HFFc6 (cell line): Measurements from ENCODE around the gene CYP27B1. TPM values are rescaled to one million over a fixed set of nuclear protein-coding genes. Genes with fewer than 3 reads are reported as not detected.
"Not testable (repeated sequence)": the region's sequence is repeated elsewhere in the genome, so short reads cannot be mapped to it uniquely, and the experiment has no call there.

Source experiments
- DNase-seq: peaks from one replicate; pipeline ENCODE4 v3.0.0-alpha.2; 2018
- H3K27ac Mint-ChIP-seq: 2 replicates; pipeline ENCODE4 v1.8.0; 2020; ENCODE audit warnings: mild to moderate bottlenecking, mixed read lengths
- H3K27me3 Mint-ChIP-seq: 2 replicates; pipeline ENCODE4 v1.8.0; 2021; ENCODE audit warnings: mild to moderate bottlenecking, moderate library complexity, mixed read lengths; ENCODE audit not compliant: insufficient read depth
- H3K36me3 Mint-ChIP-seq: 2 replicates; pipeline ENCODE4 v1.8.0; 2021; ENCODE audit warnings: low read depth, mixed read lengths
- H3K4me1 Mint-ChIP-seq: 2 replicates; pipeline ENCODE4 v1.8.0; 2020; ENCODE audit warnings: low read depth, mixed read lengths
- H3K4me3 Mint-ChIP-seq: 2 replicates; pipeline ENCODE4 v1.8.0; 2020; ENCODE audit warnings: mild to moderate bottlenecking, moderate library complexity, mixed read lengths
- H3K9me3 Mint-ChIP-seq: 2 replicates; pipeline ENCODE4 v1.8.0; 2020; ENCODE audit warnings: mild to moderate bottlenecking, mixed read lengths
- total RNA-seq, 6 experiments: library from RNA; stranded (reverse); fragmentation: NEBNext Ultra II Directional; extraction: Animal tissue kit (Norgen Biotek cat#: 25700); gene quantifications; 2 replicates in 1 of 6; 3 replicates in 5 of 6; pipeline ENCODE4 v1.2.3, GENCODE V29; 2021
- TF ChIP-seq, protein P1 (sequence below): fragments of 200-600 bp; sonication (generic); IDR thresholded peaks from 2 replicates; pipeline ENCODE4 v1.5.0; 2021; ENCODE audit warnings: antibody characterized with exemption, mild to moderate bottlenecking

Gene CYP27B1
- total RNA-seq, 6 experiments from 2014 or later, result 0.57 to 1.8 (median 0.96) TPM

DNA sequence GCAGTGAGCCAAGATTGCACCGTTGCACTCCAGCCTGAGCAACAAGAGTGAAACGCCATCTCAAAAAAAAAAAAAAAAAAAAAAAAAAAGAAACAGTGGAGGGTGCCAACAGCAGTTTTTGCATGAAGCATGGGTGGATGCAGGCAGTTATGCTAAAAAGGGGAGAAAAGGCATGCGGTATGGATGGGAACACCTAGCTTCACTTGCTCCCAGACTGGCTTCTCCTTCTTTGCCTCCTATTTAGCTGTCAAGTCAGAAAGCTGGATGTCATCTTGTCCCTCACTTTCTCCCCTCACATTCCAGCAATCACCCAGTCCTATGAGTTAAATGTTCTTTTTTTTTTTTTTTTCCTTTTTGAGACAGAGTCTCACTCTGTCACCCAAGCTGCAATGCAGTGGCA is 8.2 kb upstream of the CYP27B1 start:
- H3K27ac Mint-ChIP-seq, result no peak overlapping the region
- peaks cover 40% of the 10 kb centered on the region for H3K4me1 Mint-ChIP-seq
- no peak overlapping the region for H3K4me3 Mint-ChIP-seq
- TF ChIP-seq, protein P1, sequence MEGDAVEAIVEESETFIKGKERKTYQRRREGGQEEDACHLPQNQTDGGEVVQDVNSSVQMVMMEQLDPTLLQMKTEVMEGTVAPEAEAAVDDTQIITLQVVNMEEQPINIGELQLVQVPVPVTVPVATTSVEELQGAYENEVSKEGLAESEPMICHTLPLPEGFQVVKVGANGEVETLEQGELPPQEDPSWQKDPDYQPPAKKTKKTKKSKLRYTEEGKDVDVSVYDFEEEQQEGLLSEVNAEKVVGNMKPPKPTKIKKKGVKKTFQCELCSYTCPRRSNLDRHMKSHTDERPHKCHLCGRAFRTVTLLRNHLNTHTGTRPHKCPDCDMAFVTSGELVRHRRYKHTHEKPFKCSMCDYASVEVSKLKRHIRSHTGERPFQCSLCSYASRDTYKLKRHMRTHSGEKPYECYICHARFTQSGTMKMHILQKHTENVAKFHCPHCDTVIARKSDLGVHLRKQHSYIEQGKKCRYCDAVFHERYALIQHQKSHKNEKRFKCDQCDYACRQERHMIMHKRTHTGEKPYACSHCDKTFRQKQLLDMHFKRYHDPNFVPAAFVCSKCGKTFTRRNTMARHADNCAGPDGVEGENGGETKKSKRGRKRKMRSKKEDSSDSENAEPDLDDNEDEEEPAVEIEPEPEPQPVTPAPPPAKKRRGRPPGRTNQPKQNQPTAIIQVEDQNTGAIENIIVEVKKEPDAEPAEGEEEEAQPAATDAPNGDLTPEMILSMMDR, result no peak
- no peak for DNase-seq
- H3K9me3 Mint-ChIP-seq, result no peaks in the 10 kb centered on the region
- peaks cover 4% of the 10 kb centered on the region for H3K27me3 Mint-ChIP-seq
- peaks cover 27% of the 10 kb centered on the region for H3K36me3 Mint-ChIP-seq

GRCh38 chr12:57774634-57775033 is 7.8 kb upstream of the CYP27B1 start:
- H3K4me1 Mint-ChIP-seq, result peaks cover 40% of the 10 kb centered on the region
- H3K4me3 Mint-ChIP-seq, H3K27me3 Mint-ChIP-seq, H3K27ac Mint-ChIP-seq, DNase-seq, H3K9me3 Mint-ChIP-seq: not testable (repeated sequence)
- peaks cover 31% of the 10 kb centered on the region for H3K36me3 Mint-ChIP-seq

DNA sequence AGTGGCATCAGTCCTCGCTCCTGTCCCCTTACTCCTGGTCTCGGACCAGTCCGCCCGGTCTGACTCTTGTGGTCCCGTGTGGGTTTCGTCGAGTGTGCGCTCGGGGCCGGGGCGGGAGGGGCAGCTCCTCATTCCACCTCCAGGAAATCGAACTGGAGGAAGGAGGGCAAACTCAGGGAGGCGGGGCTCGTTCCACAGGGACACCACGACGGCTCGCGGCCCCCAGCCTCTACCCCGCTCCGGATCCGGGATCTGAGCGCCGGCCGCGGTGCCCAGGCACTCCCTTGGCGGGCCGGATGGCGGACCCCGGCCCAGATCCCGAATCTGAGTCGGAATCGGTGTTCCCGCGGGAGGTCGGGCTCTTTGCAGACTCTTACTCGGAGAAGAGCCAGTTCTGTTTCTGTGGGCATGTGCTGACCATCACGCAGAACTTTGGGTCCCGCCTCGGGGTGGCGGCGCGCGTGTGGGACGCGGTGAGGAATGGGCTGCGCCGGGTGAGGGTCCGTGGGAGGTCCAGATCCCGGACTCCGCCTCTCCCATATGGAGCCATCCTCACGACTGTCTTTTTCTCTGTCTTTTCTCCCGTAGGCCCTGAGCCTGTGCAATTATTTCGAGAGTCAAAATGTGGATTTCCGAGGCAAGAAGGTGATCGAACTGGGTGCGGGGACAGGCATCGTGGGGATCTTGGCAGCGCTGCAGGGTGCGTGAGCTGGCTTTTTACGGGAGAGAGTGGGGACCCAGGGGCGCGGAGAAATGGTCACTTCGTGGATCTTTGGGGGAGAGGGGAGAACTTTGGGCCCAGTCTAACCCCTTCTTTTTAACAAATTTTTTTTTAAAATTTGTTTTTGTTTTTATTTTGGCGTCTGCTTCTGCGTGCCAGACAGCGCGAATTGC is 5.8 kb upstream of the CYP27B1 start, which contains the start of gene EEF1AKMT3:
Gene EEF1AKMT3 (plus strand): TSS at position 186 of the 894 bp plus-strand sequence. CDS start 111 bp downstream, at position 297.
- H3K27me3 Mint-ChIP-seq, result peaks cover 2% of the 10 kb centered on the region
- H3K36me3 Mint-ChIP-seq, result peaks cover 35% of the 10 kb centered on the region
- TF ChIP-seq, protein P1, result no peak
- DNase-seq, result peak; percentile 30
- H3K4me3 Mint-ChIP-seq, result peak within 1 kb of the TSS; percentile 99
- peaks cover 35% of the 10 kb centered on the region for H3K4me1 Mint-ChIP-seq
- no peaks in the 10 kb centered on the region for H3K9me3 Mint-ChIP-seq
- peak within 1 kb of the TSS; percentile 100 for H3K27ac Mint-ChIP-seq

DNA sequence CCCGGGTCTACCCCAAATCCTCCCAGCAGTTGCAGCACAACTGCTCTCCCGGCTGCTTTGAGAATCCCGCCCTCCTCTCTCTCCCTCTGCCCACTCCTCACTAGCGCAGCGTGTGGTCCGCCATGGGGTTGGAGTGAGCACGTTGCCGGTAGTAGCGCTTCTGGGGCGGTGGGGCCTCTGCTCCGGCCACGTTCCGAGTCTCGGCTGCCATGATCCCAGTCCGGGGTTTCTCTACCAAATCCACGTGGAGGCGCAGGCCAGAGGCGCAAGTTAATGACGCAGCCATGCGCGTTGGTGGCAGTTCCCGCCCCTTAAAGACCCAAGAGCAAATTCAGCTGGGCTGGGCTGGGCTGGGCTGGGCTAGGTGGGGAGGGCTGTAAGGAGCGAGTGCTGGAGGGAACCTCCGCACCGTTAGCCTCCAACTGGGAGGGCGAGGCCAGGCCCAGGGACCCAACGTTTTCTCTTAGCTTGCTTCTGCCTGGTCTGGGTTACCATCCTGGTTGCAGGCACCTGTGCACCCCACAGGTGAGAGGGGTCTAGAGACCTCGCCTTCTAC is 5.1 kb upstream of the CYP27B1 start, which contains the start of gene METTL1:
Gene METTL1 (minus strand): TSS at position 233 of the 556 bp plus-strand sequence. CDS start 22 bp downstream, at position 211.
- H3K4me1 Mint-ChIP-seq, result peaks cover 39% of the 10 kb centered on the region
- peak within 1 kb of the TSS; percentile 99 for H3K4me3 Mint-ChIP-seq
- TF ChIP-seq, protein P1, result no peak

DNA sequence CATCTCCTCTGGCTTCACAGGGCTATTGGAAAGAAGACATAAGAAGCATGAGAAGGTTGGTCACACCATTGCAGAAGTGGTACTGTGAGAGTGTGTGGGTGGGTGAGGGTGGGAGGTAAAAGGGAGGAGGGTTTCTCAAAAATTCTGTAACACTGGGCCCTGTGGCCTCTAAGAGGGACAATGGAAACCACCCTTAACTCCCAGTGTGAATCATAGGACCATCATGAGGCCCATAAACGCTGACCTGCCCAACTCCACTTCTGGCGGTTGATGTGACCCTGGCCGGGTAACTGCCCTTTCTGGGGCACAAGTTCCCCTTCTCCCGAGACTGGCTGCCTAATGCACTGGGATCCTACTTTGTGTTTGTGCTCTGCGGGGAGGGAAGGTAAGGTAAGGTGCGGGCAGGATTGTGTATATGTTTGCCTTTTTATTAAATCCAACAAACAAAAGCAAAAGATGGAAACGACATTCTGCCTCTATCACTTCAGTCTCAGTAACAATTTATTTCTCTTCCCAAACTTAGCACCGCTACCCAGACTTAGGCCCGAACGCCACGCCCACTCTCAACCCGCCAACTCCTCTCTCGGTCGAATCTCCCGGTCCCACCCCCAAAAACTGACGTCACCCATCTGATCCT is 4.5 kb upstream of the CYP27B1 start:
- H3K27ac Mint-ChIP-seq, result peak overlapping the region; percentile 100

More for the DNA sequence above, 5.1 kb upstream of the CYP27B1 start, which contains the start of gene METTL1:
- Mint-ChIP-seq H3K9me3 (no peaks in the 10 kb centered on the region), H3K36me3 (peaks cover 35% of the 10 kb centered on the region), H3K27ac (peak within 1 kb of the TSS; percentile 100), H3K27me3 (peaks cover 2% of the 10 kb centered on the region)
- DNase-seq, result peak; percentile 94

More for the DNA sequence above, 4.5 kb upstream of the CYP27B1 start:
- Mint-ChIP-seq H3K36me3 (peaks cover 35% of the 10 kb centered on the region), H3K27me3 (peaks cover 2% of the 10 kb centered on the region), H3K4me1 (peaks cover 45% of the 10 kb centered on the region), H3K4me3 (peak overlapping the region; percentile 99), H3K9me3 (no peaks in the 10 kb centered on the region)
- peak; percentile 80 for DNase-seq
- TF ChIP-seq, protein P1, result no peak
